GM23338 (cell line): ENCODE results near the gene FERMT3. TPM values are rescaled to one million over a fixed set of nuclear protein-coding genes. Genes with fewer than 3 reads are reported as not detected.

Experiments used
- ATAC-seq: fragments of 200-7000 bp; cut with Tn5 transposase; 3 replicates; pipeline ENCODE4 v1.9.1; 2020
- DNase-seq: peaks from one replicate; pipeline ENCODE4 v3.0.0-alpha.2; 2015; ENCODE audit warnings: low spot score
- H2AFZ ChIP-seq: fragments of 200-600 bp; sonication (generic); 2 replicates; pipeline ENCODE4 v1.8.0; 2016; ENCODE audit warnings: antibody characterized with exemption, mild to moderate bottlenecking, moderate library complexity
- H3F3A ChIP-seq: fragments of 200-600 bp; sonication (generic); replicated peaks from 2 replicates; pipeline ENCODE4 v1.8.0; 2017; ENCODE audit warnings: antibody characterized with exemption, mixed run types, low read depth
- H3K27ac ChIP-seq: fragments of 200-600 bp; sonication (generic); 2 replicates; pipeline ENCODE4 v1.6.1; 2016; ENCODE audit warnings: low read depth
- H3K27me3 ChIP-seq: fragments of 200-600 bp; sonication (generic); 2 replicates; pipeline ENCODE4 v1.8.0; 2016; ENCODE audit warnings: mild to moderate bottlenecking, mixed run types, moderate library complexity; ENCODE audit not compliant: insufficient read depth
- H3K36me3 ChIP-seq: fragments of 200-600 bp; sonication (generic); 2 replicates; pipeline ENCODE4 v1.8.0; 2016; ENCODE audit warnings: mild to moderate bottlenecking; ENCODE audit not compliant: insufficient read depth
- H3K4me1 ChIP-seq: fragments of 200-600 bp; sonication (generic); 2 replicates; pipeline ENCODE4 v1.8.0; 2016; ENCODE audit warnings: mild to moderate bottlenecking, moderate library complexity; ENCODE audit not compliant: insufficient read depth
- H3K4me2 ChIP-seq: fragments of 200-600 bp; sonication (generic); 2 replicates; pipeline ENCODE4 v1.7.1; 2017; ENCODE audit warnings: mixed run types
- H3K4me3 ChIP-seq: fragments of 200-600 bp; sonication (generic); 2 replicates; pipeline ENCODE4 v1.6.1; 2016; ENCODE audit warnings: mixed run types
- H3K79me2 ChIP-seq: fragments of 200-600 bp; sonication (generic); replicated peaks from 2 replicates; pipeline ENCODE4 v1.8.0; 2017; ENCODE audit warnings: mild to moderate bottlenecking; ENCODE audit not compliant: insufficient read depth
- H3K9me2 ChIP-seq: fragments of 200-600 bp; sonication (generic); 2 replicates; pipeline ENCODE4 v1.8.0; 2017; ENCODE audit not compliant: insufficient read depth
- H4K20me1 ChIP-seq: fragments of 200-600 bp; sonication (generic); replicated peaks from 2 replicates; pipeline ENCODE4 v1.8.0; 2017; ENCODE audit warnings: mild to moderate bottlenecking; ENCODE audit not compliant: insufficient read depth
- H3K27ac Mint-ChIP-seq: 2 replicates; pipeline ENCODE4 v1.8.0; 2020; ENCODE audit warnings: inconsistent platforms, mild to moderate bottlenecking, moderate library complexity, mixed read lengths
- H3K27me3 Mint-ChIP-seq: 3 replicates; pipeline ENCODE4 v1.8.0; 2022; ENCODE audit warnings: low read depth, mild to moderate bottlenecking, moderate library complexity, mixed read lengths, inconsistent platforms; ENCODE audit not compliant: insufficient read depth, poor library complexity
- H3K36me3 Mint-ChIP-seq: 3 replicates; pipeline ENCODE4 v1.8.0; 2021; ENCODE audit warnings: low read depth, mild to moderate bottlenecking, inconsistent platforms, moderate library complexity, mixed read lengths
- H3K4me1 Mint-ChIP-seq: 3 replicates; pipeline ENCODE4 v1.8.0; 2020; ENCODE audit warnings: mild to moderate bottlenecking, inconsistent platforms, mixed read lengths
- H3K4me3 Mint-ChIP-seq: 3 replicates; pipeline ENCODE4 v1.8.0; 2021; ENCODE audit warnings: moderate library complexity, mild to moderate bottlenecking, inconsistent platforms, mixed read lengths
- H3K9me3 Mint-ChIP-seq: 3 replicates; pipeline ENCODE4 v1.8.0; 2020; ENCODE audit warnings: moderate library complexity, mild to moderate bottlenecking, inconsistent platforms, mixed read lengths
- CREB1 ChIP-seq: fragments of 250-450 bp; sonication (Bioruptor Pico); IDR thresholded peaks from 2 replicates; pipeline ENCODE4 v1.5.0; 2020; ENCODE audit warnings: low read depth, mild to moderate bottlenecking, moderate library complexity
- CTCF ChIP-seq, 2 experiments: fragments of 200-600 bp in 1 of 2; sonication (generic) in 1 of 2; conservative IDR thresholded peaks; 2 replicates each; pipeline versions ENCODE4 v1.5.1 to v1.6.1; 2016 to 2017; ENCODE audit warnings: antibody characterized with exemption in 2 of 2, low read depth in 2 of 2, mild to moderate bottlenecking in 2 of 2, moderate library complexity in 1 of 2
- EZH2 ChIP-seq: fragments of 200-600 bp; sonication (generic); IDR thresholded peaks from one replicate; pipeline ENCODE4 v1.8.0; 2017; ENCODE audit warnings: antibody characterized with exemption, mild to moderate bottlenecking, low read depth; ENCODE audit not compliant: unreplicated experiment
- EZH2phosphoT487 ChIP-seq: fragments of 200-600 bp; sonication (generic); IDR thresholded peaks from one replicate; pipeline ENCODE4 v1.8.1; 2018; ENCODE audit warnings: antibody characterized with exemption; ENCODE audit not compliant: unreplicated experiment
- JUNB ChIP-seq: IDR thresholded peaks from one replicate; pipeline ENCODE4 v1.6.1; 2016; ENCODE audit warnings: antibody characterized with exemption; ENCODE audit not compliant: unreplicated experiment
- NANOG ChIP-seq: IDR thresholded peaks from 2 replicates; pipeline ENCODE4 v1.6.1; 2016; ENCODE audit warnings: antibody characterized with exemption, borderline replicate concordance
- POLR2AphosphoS5 ChIP-seq: IDR thresholded peaks from 2 replicates; pipeline ENCODE4 v1.6.1; 2016; ENCODE audit warnings: antibody characterized with exemption, low read depth
- STAT1 ChIP-seq: IDR thresholded peaks from one replicate; pipeline ENCODE4 v1.6.1; 2016; ENCODE audit warnings: antibody characterized with exemption; ENCODE audit not compliant: unreplicated experiment
- ZNF114 ChIP-seq: fragments of 250-450 bp; sonication (Bioruptor Pico); IDR thresholded peaks from 2 replicates; pipeline ENCODE4 v1.5.0; 2020; ENCODE audit warnings: mild to moderate bottlenecking, moderate library complexity
- ZNF331 ChIP-seq: fragments of 250-450 bp; sonication (Bioruptor Pico); IDR thresholded peaks from 2 replicates; pipeline ENCODE4 v1.5.0; 2020; ENCODE audit warnings: low read depth, mild to moderate bottlenecking, moderate library complexity
- ZNF462 ChIP-seq: fragments of 250-450 bp; sonication (Bioruptor Pico); IDR thresholded peaks from 2 replicates; pipeline ENCODE4 v1.5.0; 2020; ENCODE audit warnings: mild to moderate bottlenecking, moderate library complexity
- polyA plus RNA-seq: library from polyadenylated mRNA; unstranded; fragments of >200 nt; fragmentation: Nextera tagmentation; extraction: Ambion mirVana; gene quantifications from 2 replicates; pipeline ENCODE4 v1.2.1, GENCODE V29; 2016
- total RNA-seq: library from RNA; depleted of rRNA; stranded (reverse); fragments of >200 nt; shearing (Covaris generic); gene quantifications from 2 replicates; pipeline ENCODE4 v1.2.3, GENCODE V29; 2014

The FERMT3 gene
- total and polyA plus RNA-seq, 2 experiments from 2014 or later = 1.5 to 1.6 TPM

DNA sequence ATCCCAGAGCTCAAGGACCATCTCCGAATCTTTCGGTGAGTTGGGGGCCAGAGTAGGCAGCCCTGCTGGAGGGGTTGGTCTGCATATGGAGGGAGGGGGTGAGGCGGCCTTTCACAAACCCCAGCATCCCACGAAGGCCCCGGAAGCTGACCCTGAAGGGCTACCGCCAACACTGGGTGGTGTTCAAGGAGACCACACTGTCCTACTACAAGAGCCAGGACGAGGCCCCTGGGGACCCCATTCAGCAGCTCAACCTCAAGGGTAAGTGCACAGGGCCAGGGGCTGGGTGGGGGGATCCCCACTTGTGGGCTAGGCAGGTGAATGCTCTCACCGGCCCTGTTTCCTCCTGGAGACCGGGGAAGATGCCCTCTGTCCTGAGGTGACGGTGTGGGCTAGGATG lies 13.2 kb downstream of the FERMT3 start (continued):
- no peak for TF ChIP-seq ZNF462 (CRISPR knock-in tag)
- no peak for TF ChIP-seq CREB1
- TF ChIP-seq JUNB = no peak
- no peak for TF ChIP-seq ZNF331 (CRISPR knock-in tag)
- TF ChIP-seq ZNF114 (CRISPR knock-in tag) = no peak
- TF ChIP-seq STAT1 = no peak
- TF ChIP-seq EZH2 = no peak
- no peak for TF ChIP-seq POLR2AphosphoS5
- no peak for TF ChIP-seq NANOG

DNA sequence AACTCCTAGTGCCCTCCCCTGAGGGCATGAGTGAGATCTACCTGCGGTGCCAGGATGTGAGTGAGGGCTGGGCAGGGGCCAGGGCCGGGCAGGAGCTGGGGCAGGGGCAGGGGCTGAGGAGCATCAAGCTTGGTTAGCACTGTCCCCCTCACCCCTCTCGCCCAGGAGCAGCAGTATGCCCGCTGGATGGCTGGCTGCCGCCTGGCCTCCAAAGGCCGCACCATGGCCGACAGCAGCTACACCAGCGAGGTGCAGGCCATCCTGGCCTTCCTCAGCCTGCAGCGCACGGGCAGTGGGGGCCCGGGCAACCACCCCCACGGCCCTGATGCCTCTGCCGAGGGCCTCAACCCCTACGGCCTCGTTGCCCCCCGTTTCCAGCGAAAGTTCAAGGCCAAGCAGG lies 13.8 kb downstream of the FERMT3 start:
- H3K36me3 Mint-ChIP-seq = peaks cover 3% of the 10 kb centered on the region; the same call in 2 of the 3 replicates
- no peak overlapping the region for H3K27ac Mint-ChIP-seq
- TF ChIP-seq JUNB (no peak), CREB1 (no peak), EZH2 (no peak), ZNF114 (CRISPR knock-in tag) (no peak), EZH2phosphoT487 (no peak), POLR2AphosphoS5 (no peak), STAT1 (no peak), CTCF (conservative IDR thresholded peaks at IDR 0.05; ENCODE audit: low read depth in 2 of 2) (no peak)
- no peaks in the 10 kb centered on the region for H3K9me2 ChIP-seq
- H3K79me2 ChIP-seq = no peaks in the 10 kb centered on the region
- no peaks in the 10 kb centered on the region; the same call in 1 of the 2 replicates for H3K4me1 ChIP-seq
- H3K4me2 ChIP-seq = no peak overlapping the region
- DNase-seq = no peak
- H3F3A ChIP-seq = no peaks in the 10 kb centered on the region
- H3K27ac ChIP-seq = no peak overlapping the region
- H4K20me1 ChIP-seq = no peaks in the 10 kb centered on the region
- H3K4me3 ChIP-seq = no peak overlapping the region
- H3K27me3 ChIP-seq = no peaks in the 10 kb centered on the region
- H3K4me1 Mint-ChIP-seq = peaks cover 8% of the 10 kb centered on the region; the same call in 2 of the 3 replicates
- H3K27me3 Mint-ChIP-seq = peaks cover 5% of the 10 kb centered on the region
- no peak overlapping the region for H2AFZ ChIP-seq
- no peak overlapping the region for H3K4me3 Mint-ChIP-seq
- no peaks in the 10 kb centered on the region for H3K9me3 Mint-ChIP-seq
- ATAC-seq = no peak
- peaks cover 3% of the 10 kb centered on the region; the same call in 1 of the 2 replicates for H3K36me3 ChIP-seq
